SK-N-MC (cell line): ENCODE measurements around the gene FOXR1.

Experiments used
- EZH2 ChIP-seq: fragments of 200-600 bp; sonication (generic); IDR thresholded peaks from one replicate; pipeline ENCODE4 v1.6.1; 2017; ENCODE audit warnings: antibody characterized with exemption
- FOXP2 ChIP-seq: optimal IDR thresholded peaks from 2 replicates; pipeline ENCODE3; 2011; ENCODE audit warnings: mild to moderate bottlenecking, moderate library complexity; ENCODE audit not compliant: insufficient read depth; ENCODE audit errors: extremely low read length, control extremely low read depth
- POLR2AphosphoS5 ChIP-seq: IDR thresholded peaks from 2 replicates; pipeline ENCODE4 v1.6.1; 2012; ENCODE audit warnings: mild to moderate bottlenecking, low read depth, low read length, borderline replicate concordance

GRCh38 chr11:118958577-118958976 lies 13.0 kb upstream of the FOXR1 start:
- TF ChIP-seq POLR2AphosphoS5 (no peak), EZH2 (no peak), FOXP2 (no peak)
